Measurements from ENCODE around the gene ARRB1. TPM values are rescaled to one million over a fixed set of nuclear protein-coding genes. Genes with fewer than 3 reads are reported as not detected.

Gene ARRB1
- total and polyA plus RNA-seq, 9 donors = 15.2 to 68.0 (median 27.2) TPM

DNA sequence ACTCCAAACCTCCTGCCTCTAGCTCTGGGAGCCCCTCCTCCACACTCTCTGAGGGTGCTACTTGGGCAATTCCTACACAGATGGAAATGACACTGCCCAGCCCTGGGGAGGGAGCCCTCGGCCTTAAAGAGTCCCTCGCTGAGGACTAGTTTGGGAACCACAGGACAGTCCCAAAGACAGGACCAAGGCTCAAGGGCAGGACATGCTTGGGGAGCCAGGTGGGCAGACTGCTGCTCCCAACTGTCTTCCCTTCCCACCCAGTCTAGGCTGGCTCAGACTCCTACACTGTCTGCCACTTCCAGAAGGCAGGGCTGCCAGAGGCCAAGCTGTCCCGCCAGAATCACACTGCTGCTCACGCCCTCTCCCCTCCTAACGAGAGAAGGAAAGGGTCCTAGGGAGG is 9.8 kb downstream of the ARRB1 start:
- no peaks in the 10 kb centered on the region for H3K27me3 ChIP-seq
- DNase-seq = peak in 1 of 5 donors; percentile 36
- TF ChIP-seq, protein P1, sequence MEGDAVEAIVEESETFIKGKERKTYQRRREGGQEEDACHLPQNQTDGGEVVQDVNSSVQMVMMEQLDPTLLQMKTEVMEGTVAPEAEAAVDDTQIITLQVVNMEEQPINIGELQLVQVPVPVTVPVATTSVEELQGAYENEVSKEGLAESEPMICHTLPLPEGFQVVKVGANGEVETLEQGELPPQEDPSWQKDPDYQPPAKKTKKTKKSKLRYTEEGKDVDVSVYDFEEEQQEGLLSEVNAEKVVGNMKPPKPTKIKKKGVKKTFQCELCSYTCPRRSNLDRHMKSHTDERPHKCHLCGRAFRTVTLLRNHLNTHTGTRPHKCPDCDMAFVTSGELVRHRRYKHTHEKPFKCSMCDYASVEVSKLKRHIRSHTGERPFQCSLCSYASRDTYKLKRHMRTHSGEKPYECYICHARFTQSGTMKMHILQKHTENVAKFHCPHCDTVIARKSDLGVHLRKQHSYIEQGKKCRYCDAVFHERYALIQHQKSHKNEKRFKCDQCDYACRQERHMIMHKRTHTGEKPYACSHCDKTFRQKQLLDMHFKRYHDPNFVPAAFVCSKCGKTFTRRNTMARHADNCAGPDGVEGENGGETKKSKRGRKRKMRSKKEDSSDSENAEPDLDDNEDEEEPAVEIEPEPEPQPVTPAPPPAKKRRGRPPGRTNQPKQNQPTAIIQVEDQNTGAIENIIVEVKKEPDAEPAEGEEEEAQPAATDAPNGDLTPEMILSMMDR (IDR thresholded peaks at IDR 0.05) = no peak
- TF ChIP-seq EP300 (IDR thresholded peaks at IDR 0.05) (no peak), POLR2A (IDR thresholded peaks at IDR 0.05) (no peak)
- intact Hi-C loops (cut with DNase I) = no loop called here
- no peak overlapping the region for H3K4me3 ChIP-seq
- H3K27ac ChIP-seq = peak overlapping the region in 1 of 2 donors; percentile 72
- 46 to 74% (median 57%) methylated on average over 5 of the region's 5 CpGs for WGBS, 3 donors
- no peaks in the 10 kb centered on the region for H3K9me3 ChIP-seq
- no peaks in the 10 kb centered on the region for H3K36me3 ChIP-seq
- peaks cover 47% of the 10 kb centered on the region for H3K4me1 ChIP-seq (ENCODE audit: insufficient read depth)

DNA sequence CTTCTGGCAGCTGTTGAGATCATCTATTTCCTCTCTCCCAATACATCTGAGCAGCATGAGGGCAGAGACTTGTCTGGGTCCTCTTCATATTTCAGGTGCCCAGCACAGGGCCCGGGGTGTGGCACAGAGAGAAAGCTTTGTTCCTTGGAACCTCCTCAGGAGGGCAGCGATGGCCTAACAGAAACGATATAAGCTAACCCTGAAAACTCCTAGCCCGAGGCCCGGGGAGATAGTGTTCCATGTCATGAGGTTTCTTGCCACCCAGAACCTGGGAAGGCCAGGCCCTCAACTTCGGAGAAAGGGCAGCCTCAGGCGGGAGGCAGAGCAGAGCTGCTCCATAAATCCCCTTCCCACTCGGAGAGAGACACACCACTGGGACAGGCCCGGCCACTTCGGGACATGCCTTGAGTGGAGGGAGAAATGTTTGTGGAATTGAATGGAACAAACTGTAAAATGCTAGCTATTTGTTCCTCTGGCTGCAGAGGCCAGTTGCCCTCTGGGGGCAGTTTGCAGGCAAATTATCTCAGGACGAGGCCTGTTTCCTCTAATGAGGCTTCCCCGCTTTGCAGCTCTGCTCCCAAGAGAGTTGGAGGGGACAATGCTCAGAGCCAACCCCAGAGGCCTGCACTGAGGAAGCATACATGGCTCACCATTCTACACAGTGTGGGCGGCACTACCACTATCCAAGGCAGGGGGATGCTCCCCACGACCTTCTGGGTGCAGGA is 11.6 kb downstream of the ARRB1 start:
- intact Hi-C loops (cut with DNase I) = no loop called here
- Histone ChIP-seq H3K27me3 (no peaks in the 10 kb centered on the region), H3K4me3 (no peak overlapping the region), H3K27ac (peak overlapping the region; percentile 26 to 72), H3K36me3 (no peaks in the 10 kb centered on the region), H3K9me3 (no peaks in the 10 kb centered on the region), H3K4me1 (ENCODE audit: insufficient read depth) (peaks cover 50% of the 10 kb centered on the region)
- DNase-seq = peak in 1 of 5 donors; percentile 46
- 14 to 22% (median 22%) methylated on average over 14 of the region's 14 CpGs for WGBS, 3 donors
- TF ChIP-seq EP300 (IDR thresholded peaks at IDR 0.05) (no peak), POLR2A (IDR thresholded peaks at IDR 0.05) (no peak)
- TF ChIP-seq, protein P1 (IDR thresholded peaks at IDR 0.05) = no peak

DNA sequence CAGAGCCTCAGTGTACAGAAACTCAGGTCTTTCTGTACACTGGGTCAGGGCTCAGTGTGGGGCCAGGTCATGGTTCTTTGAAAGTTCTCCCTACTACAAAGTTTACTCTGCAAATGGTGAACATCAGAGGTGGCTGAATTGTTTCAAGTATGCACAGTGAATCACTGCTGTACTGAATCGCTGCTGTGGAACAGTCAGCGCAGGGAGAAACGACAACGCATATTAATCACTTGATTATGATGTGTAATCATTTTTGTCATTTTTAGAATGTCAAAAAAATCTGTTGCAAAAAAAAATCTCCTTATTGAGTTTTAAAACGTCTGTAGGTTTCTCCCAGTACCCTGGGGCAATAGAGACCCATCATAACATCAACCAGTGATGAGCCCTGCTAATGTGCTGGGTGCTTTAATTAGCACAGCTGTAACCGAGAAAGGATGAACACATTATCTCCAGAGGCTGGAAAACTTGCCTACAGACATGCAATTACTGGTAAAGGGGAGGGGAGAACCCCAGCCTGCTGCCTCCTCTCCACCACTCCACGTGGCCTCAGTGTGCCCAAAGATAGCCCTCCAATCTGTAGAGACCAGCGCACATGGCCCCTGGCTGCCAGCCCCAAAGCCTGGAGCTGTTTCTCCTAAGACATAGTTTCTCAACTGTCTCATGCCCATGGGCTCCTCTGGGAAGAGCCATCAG is 12.8 kb downstream of the ARRB1 start:
- no peaks in the 10 kb centered on the region for H3K36me3 ChIP-seq
- no peaks in the 10 kb centered on the region for H3K27me3 ChIP-seq
- H3K9me3 ChIP-seq = no peaks in the 10 kb centered on the region
- peak in 1 of 5 donors; percentile 42 for DNase-seq
- H3K4me1 ChIP-seq (ENCODE audit: insufficient read depth) = peaks cover 49% of the 10 kb centered on the region
- peak overlapping the region; percentile 26 to 72 for H3K27ac ChIP-seq
- no peak overlapping the region for H3K4me3 ChIP-seq
- intact Hi-C loops (cut with DNase I) = loop anchor here in 1 of 4 donors (1.0 kb wide), 1 partner anchor 29 kb away; no protein-coding TSS in a partner anchor
- WGBS, 3 donors = 32 to 38% (median 33%) methylated on average over 8 of the region's 8 CpGs
- TF ChIP-seq EP300 (IDR thresholded peaks at IDR 0.05) = no peak
- TF ChIP-seq, protein P1 (IDR thresholded peaks at IDR 0.05) = no peak
- TF ChIP-seq POLR2A (IDR thresholded peaks at IDR 0.05) = no peak

DNA sequence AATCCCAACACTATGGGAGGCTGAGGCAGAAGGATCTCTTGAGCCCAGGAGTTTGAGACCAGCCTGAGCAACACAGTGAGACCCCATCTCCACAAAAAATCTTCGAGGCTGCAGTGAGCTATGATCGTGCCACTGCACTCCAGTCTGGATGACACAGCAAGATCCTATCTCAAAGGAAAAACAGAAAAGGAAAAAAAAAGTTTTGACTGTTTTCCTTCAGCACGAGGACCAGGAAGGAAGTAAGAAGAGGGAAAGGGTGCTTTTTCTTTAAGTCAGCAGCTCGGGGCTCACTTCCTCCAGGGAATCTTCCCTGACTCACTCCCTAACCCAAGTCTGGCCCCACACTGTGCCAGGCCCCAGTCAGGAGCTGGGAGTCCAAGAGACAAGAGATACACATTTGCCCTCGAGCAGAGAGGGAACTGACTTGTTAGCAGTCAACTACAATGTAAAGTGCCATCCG is 14.2 kb downstream of the ARRB1 start:
- 62 to 70% (median 65%) methylated on average over 6 of the region's 6 CpGs for WGBS, 3 donors
- Histone ChIP-seq H3K36me3 (no peaks in the 10 kb centered on the region), H3K27ac (no peak overlapping the region), H3K4me1 (ENCODE audit: insufficient read depth) (peaks cover 46% of the 10 kb centered on the region), H3K4me3 (no peak overlapping the region), H3K27me3 (no peaks in the 10 kb centered on the region), H3K9me3 (no peaks in the 10 kb centered on the region)
- intact Hi-C loops (cut with DNase I) = no loop called here
- DNase-seq = no peak
- TF ChIP-seq EP300 (IDR thresholded peaks at IDR 0.05) = no peak
- no peak for TF ChIP-seq POLR2A (IDR thresholded peaks at IDR 0.05)
- TF ChIP-seq, protein P1 (IDR thresholded peaks at IDR 0.05) = no peak
